Activated naive CD8-positive, alpha-beta T cell treated with anti-CD3 and anti-CD28 coated beads for 36 hours (primary cell): Measurements from ENCODE around the gene FATE1. TPM values are rescaled to one million over a fixed set of nuclear protein-coding genes. Genes with fewer than 3 reads are reported as not detected.

ENCODE experiments used
- DNase-seq: peaks from one replicate; pipeline ENCODE4 v3.0.0; 2021
- H3K27ac Mint-ChIP-seq: one replicate; pipeline ENCODE4 v1.8.0; 2022; ENCODE audit warnings: mild to moderate bottlenecking, moderate library complexity, mixed read lengths
- H3K27me3 Mint-ChIP-seq: one replicate; pipeline ENCODE4 v1.8.0; 2022; ENCODE audit warnings: mild to moderate bottlenecking, mixed read lengths
- H3K36me3 Mint-ChIP-seq: one replicate; pipeline ENCODE4 v1.8.0; 2021; ENCODE audit warnings: mild to moderate bottlenecking, mixed read lengths
- H3K4me1 Mint-ChIP-seq: one replicate; pipeline ENCODE4 v1.8.0; 2021; ENCODE audit warnings: mixed read lengths
- H3K4me3 Mint-ChIP-seq: one replicate; pipeline ENCODE4 v1.8.0; 2022; ENCODE audit warnings: mild to moderate bottlenecking, moderate library complexity, mixed read lengths
- H3K9me3 Mint-ChIP-seq: one replicate; pipeline ENCODE4 v1.8.0; 2022; ENCODE audit warnings: mixed read lengths
- total RNA-seq, 2 experiments: library from RNA; stranded (reverse); gene quantifications; one replicate each; pipeline ENCODE4 v1.2.3, GENCODE V29; 2021

The FATE1 gene
- total RNA-seq, 2 experiments from 2014 or later, result not detected

DNA sequence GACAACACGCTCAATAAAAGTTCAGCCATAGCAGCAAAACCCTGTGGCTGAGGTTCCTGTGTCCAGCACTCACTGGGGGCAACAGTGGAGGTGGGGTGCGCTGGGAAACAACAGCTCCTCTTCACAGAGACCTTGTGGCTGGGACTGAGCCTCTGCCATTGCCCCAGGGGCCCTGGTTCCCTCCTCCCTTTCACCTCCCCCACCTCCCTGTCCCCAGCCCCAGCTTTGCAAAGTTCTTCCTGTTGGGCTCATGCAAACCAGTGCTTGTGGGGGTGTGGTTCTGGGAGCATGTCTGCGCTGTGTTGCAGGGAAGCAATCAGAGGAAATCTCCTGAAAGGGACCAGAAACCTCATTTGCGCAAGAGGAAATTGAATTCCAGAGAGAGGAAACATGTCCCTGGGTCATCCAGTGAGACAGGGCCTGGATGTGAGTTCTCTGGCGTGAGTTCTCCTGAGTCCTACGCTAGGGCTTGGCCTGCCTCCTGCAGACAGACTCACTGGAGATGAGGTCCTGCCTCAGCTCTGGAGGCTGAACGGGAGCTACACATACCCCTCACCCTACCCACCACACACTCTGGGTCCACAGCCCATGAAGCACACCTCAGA lies 7.4 kb downstream of the FATE1 start:
- Mint-ChIP-seq H3K36me3 (no peaks in the 10 kb centered on the region), H3K27me3 (peaks cover 4% of the 10 kb centered on the region), H3K27ac (no peak overlapping the region), H3K9me3 (no peaks in the 10 kb centered on the region), H3K4me1 (no peaks in the 10 kb centered on the region), H3K4me3 (no peak overlapping the region)
- DNase-seq, result no peak

DNA sequence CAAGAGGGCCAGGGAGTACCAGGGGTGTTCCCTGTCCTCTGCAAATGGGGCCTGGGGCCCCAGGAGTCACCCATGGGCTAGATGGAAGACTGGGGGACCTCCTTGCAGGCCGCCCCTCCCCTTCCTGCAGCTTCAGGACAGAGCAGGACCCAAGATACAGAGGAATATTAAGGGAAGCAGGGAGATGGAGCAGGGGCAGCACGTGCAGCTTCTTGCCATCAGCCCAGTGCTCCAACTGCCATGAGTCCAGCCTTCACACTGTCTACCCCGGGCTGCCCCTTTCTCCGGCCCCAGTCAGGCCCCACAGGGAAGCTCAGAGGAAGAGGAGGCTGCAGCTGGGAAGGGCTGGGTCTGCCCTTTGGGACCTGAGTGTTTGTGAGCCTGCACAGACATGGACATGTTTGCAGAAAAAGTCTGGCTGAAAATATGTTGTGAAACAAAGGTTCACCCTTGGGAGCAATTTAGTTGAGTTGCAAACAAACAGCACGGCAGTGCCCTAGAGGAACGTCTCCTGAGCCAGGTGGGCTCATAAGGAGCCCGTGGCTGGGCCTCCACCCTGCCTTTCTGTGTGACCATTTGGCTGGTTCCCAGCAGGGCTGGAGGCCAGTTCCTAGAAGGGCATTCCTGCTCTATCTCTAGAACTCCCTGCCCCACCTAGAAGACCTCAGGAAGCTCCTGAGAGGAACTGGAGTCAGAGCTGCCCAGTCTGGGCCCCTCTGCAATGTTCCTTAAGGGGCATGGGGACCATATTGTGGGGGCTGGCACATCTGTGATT lies 8.9 kb downstream of the FATE1 start:
- H3K27me3 Mint-ChIP-seq, result peaks cover 4% of the 10 kb centered on the region
- H3K4me3 Mint-ChIP-seq, result no peak overlapping the region
- no peaks in the 10 kb centered on the region for H3K9me3 Mint-ChIP-seq
- no peak overlapping the region for H3K27ac Mint-ChIP-seq
- no peaks in the 10 kb centered on the region for H3K36me3 Mint-ChIP-seq
- no peak for DNase-seq
- no peaks in the 10 kb centered on the region for H3K4me1 Mint-ChIP-seq

DNA sequence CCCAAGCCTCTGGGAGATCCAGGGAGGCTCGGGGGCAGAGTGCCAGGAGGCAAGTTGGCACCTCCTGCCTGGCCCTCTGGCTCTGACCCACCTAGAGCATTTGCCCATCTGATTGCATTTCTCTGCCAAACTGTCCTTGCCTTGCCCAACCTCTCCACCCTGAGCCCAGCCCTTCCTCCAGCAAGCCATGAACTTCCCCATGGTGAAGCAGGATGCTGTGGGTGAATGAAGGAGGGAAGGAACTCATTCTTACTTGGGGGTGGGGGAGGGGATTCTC lies 9.4 kb downstream of the FATE1 start:
- no peak for DNase-seq
- no peaks in the 10 kb centered on the region for H3K9me3 Mint-ChIP-seq
- H3K4me3 Mint-ChIP-seq, result no peak overlapping the region
- H3K4me1 Mint-ChIP-seq, result no peaks in the 10 kb centered on the region
- no peaks in the 10 kb centered on the region for H3K36me3 Mint-ChIP-seq
- peaks cover 4% of the 10 kb centered on the region for H3K27me3 Mint-ChIP-seq
- no peak overlapping the region for H3K27ac Mint-ChIP-seq

DNA sequence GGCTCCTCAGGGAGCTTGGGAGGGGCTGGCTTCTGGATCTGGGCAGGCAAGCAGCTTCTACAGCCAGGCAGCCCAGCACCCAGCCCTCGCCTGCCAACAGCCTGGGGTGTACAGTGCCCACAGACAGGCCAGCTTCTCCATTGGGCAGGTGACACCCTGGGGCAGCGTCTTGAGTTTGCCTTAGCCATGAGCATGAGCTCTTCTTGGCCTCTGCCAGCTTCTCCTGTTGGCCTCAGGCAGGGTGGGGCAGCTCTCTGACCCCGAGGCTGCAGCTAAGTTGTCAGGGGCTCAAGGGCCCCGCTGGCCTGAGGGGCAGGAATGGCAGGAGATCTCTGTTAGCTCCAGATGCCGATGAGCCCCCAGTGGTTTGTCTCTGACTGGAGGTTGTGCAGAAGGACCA lies 10.9 kb downstream of the FATE1 start:
- Mint-ChIP-seq H3K36me3 (no peaks in the 10 kb centered on the region), H3K4me3 (no peak overlapping the region), H3K4me1 (no peaks in the 10 kb centered on the region), H3K27me3 (peaks cover 4% of the 10 kb centered on the region), H3K9me3 (no peaks in the 10 kb centered on the region), H3K27ac (no peak overlapping the region)
- DNase-seq, result no peak

DNA sequence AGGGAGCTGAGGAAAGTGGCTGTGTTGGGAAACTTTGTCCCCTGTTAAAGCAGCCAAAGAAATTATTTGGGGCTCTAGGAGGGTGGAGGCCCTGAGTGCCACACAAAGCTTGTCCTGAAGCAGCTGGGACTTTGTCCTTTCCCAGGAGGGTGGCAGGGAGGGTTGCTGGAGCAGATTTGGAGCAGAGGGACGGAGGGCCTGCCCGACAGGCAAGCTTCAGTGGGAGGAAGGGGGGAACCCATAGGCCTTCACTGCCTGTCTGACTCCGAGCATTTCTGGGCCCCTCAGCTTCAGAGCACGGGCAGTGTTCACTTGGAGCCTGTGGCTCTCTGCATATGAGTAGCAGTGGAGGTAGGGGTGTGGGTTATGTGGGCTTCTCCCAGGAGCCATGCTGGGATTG lies 11.5 kb downstream of the FATE1 start:
- peaks cover 4% of the 10 kb centered on the region for H3K27me3 Mint-ChIP-seq

DNA sequence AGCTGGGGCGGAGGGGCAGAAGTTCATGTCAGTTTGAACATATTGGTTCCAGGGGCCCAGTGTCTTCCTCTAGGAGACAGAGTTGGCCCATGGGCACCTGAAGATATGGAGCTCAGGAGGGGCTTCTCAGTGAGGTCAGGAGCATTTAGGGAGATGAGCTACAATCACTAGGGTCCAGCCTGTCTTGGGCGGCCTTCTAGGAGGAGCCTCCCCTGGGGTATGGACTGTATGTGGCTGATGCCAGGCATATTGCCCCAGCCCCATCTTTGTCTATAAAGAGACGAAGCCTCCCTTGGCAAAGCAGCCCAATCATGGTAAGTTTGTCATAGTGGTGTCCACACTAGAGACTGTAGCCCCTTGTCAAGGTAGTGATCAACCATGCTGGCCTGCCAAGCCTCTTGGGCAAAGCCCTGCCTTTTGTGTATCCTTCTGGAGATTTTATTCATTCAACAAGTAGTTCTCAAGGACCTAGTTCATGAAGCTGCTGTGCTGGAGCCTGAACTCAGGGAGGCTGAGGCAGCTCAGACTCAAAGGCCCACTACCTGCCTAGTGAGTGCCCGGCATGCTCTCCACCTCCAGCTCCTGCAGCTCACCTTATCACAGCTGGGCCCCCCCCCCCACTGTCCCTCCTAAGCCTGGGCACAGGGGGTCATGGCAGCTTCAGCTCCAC lies 13.4 kb downstream of the FATE1 start:
- Mint-ChIP-seq H3K9me3 (no peaks in the 10 kb centered on the region), H3K4me1 (no peaks in the 10 kb centered on the region), H3K27ac (no peak overlapping the region), H3K36me3 (no peaks in the 10 kb centered on the region), H3K4me3 (no peak overlapping the region), H3K27me3 (peaks cover 4% of the 10 kb centered on the region)
- DNase-seq, result no peak

More for the DNA sequence above, 11.5 kb downstream of the FATE1 start:
- no peak overlapping the region for H3K4me3 Mint-ChIP-seq
- H3K9me3 Mint-ChIP-seq, result no peaks in the 10 kb centered on the region
- no peak overlapping the region for H3K27ac Mint-ChIP-seq
- H3K4me1 Mint-ChIP-seq, result no peaks in the 10 kb centered on the region
- no peaks in the 10 kb centered on the region for H3K36me3 Mint-ChIP-seq
- DNase-seq, result no peak

DNA sequence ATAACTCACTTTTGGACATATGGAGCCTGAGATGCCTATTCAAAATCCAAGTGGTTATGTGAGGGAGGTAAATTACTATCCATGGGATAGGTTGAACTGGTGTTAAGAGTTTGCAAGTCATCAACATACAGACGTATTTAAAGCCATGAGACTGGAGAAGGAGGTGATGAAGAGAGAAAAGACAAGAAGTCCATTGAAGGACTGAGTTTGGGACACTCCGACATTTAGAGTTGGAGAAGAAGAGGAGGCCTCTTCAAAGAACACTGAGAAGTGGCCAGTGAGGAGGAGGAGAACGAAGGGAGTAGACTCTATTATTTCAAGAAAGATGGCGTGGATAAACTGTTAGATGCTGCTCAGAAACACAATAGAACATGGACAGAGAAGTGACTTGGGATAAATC lies 18.6 kb downstream of the FATE1 start, which contains the start of gene CNGA2:
Gene CNGA2, plus strand, starts transcription at position 301 of the 400 bp plus-strand sequence. CDS start 3,738 bp downstream, outside the sequence.
- no peak within 1 kb of the TSS for H3K27ac Mint-ChIP-seq
- H3K4me1 Mint-ChIP-seq, result no peaks in the 10 kb centered on the region
- H3K4me3 Mint-ChIP-seq, result no peak within 1 kb of the TSS
- no peaks in the 10 kb centered on the region for H3K36me3 Mint-ChIP-seq
- no peak for DNase-seq
- no peaks in the 10 kb centered on the region for H3K9me3 Mint-ChIP-seq
- peaks cover 4% of the 10 kb centered on the region for H3K27me3 Mint-ChIP-seq

DNA sequence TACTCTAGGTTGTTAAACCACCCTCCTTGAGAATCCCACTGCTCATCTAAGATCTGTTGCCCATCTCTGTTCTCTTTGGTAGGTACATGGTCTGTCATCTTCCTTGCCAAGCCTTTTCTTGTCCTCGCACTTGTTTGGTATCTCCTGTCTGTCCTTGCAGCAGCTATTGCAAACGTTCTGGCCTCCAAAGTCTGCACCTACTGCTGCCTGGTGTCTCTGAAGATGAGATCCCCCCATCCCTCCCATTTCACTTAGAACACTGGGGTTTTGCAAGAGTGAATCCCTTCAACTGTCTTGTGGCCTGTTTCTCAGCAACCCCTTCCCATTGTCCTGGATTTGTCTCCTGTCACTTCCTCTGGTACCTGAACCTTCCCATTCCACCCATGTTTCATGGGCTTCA lies 19.4 kb downstream of the FATE1 start:
- Mint-ChIP-seq H3K27ac (no peak overlapping the region), H3K4me1 (no peaks in the 10 kb centered on the region), H3K4me3 (no peak overlapping the region), H3K27me3 (peaks cover 4% of the 10 kb centered on the region), H3K36me3 (no peaks in the 10 kb centered on the region), H3K9me3 (no peaks in the 10 kb centered on the region)
- no peak for DNase-seq

DNA sequence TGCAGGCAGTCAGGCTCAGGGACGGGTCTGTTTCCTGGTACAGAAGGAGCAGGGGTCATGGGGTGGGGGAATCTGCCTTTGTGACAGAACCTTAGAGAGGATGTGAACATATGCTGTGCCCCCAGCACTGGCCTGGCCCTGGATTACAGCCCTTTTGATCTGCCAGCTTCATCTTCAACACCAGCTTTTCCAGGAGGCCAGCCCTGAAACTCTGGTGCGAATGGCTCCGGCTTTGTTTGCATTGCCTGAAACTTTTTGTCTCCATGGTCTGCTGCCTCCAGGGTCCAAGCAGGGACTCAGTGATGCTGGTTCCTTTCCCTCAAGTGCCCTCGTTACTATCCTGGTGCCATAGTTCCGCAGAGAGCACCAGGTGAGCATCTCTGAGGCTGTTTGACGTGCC lies 20.9 kb downstream of the FATE1 start:
- no peak for DNase-seq
- Mint-ChIP-seq H3K27ac (no peak overlapping the region), H3K27me3 (peaks cover 4% of the 10 kb centered on the region), H3K36me3 (no peaks in the 10 kb centered on the region), H3K9me3 (no peaks in the 10 kb centered on the region), H3K4me3 (no peak overlapping the region), H3K4me1 (no peaks in the 10 kb centered on the region)

DNA sequence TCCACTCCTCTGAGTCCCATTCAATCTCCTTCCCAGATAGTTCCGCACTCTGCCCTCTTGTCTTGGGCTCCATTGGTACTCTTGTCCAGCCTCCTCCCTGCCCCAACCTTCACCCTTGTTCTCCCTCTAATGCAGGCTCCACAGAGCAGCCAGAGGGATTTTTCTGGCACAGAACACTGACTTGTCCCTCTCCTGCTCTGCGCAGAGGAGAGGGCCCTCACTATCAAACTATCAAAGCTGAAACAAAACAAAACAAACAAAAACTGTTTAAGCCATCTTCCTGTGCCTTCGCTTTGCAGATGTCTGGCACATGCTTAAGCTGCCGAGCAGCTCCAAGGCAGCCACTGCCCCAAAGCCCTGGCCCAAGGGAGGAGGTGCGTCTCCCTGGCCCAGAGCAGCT lies 21.7 kb downstream of the FATE1 start:
- H3K9me3 Mint-ChIP-seq, result no peaks in the 10 kb centered on the region
- H3K4me3 Mint-ChIP-seq, result no peak overlapping the region
- H3K27me3 Mint-ChIP-seq, result peaks cover 3% of the 10 kb centered on the region
- DNase-seq, result no peak
- H3K36me3 Mint-ChIP-seq, result no peaks in the 10 kb centered on the region
- H3K27ac Mint-ChIP-seq, result no peak overlapping the region
- no peaks in the 10 kb centered on the region for H3K4me1 Mint-ChIP-seq

DNA sequence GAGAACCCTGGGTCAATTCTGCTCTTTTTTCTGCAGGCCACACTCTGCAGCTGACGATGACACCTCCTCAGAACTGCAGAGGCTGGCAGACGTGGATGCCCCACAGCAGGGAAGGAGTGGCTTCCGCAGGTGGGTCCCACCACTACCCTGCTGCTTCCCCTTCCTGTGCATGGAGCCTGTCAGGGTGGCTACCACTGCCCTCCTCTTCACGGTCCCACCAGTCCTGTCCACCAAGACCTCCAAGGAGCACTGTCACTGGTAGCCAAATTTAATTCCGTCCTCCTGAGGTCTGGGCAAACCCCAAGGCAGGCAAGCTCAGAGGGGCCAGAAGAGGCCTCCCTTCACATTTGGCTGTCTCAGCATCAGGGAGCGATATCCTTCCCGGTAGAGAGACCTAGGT lies 22.9 kb downstream of the FATE1 start:
- H3K27me3 Mint-ChIP-seq, result no peaks in the 10 kb centered on the region

DNA sequence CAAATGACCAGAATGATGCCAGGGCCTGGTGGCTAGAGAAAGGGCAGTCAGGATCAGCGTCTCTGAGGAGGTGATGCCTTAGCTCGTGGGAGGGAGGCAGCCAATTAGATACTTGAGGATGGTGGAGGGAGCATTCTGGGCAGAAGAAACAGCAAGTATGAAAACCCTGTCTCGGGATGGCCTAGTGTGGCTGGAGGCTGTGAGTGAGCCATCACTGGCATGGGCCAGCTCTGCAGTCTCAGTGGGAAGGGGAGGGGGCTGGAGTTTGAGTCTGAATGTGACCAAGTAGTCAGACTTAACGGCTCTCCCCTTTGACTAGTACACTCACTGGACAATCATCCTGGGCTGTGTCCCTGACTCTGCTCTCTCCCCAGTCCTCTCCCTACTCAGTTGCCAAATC lies 25.8 kb downstream of the FATE1 start:
- no peak overlapping the region for H3K4me3 Mint-ChIP-seq
- H3K27ac Mint-ChIP-seq, result no peak overlapping the region
- no peaks in the 10 kb centered on the region for H3K9me3 Mint-ChIP-seq
- H3K4me1 Mint-ChIP-seq, result no peaks in the 10 kb centered on the region
- H3K36me3 Mint-ChIP-seq, result no peaks in the 10 kb centered on the region
- H3K27me3 Mint-ChIP-seq, result no peaks in the 10 kb centered on the region
- no peak for DNase-seq

More for the DNA sequence above, 22.9 kb downstream of the FATE1 start:
- Mint-ChIP-seq H3K4me1 (no peaks in the 10 kb centered on the region), H3K36me3 (no peaks in the 10 kb centered on the region), H3K9me3 (no peaks in the 10 kb centered on the region), H3K4me3 (no peak overlapping the region), H3K27ac (no peak overlapping the region)
- DNase-seq, result no peak

DNA sequence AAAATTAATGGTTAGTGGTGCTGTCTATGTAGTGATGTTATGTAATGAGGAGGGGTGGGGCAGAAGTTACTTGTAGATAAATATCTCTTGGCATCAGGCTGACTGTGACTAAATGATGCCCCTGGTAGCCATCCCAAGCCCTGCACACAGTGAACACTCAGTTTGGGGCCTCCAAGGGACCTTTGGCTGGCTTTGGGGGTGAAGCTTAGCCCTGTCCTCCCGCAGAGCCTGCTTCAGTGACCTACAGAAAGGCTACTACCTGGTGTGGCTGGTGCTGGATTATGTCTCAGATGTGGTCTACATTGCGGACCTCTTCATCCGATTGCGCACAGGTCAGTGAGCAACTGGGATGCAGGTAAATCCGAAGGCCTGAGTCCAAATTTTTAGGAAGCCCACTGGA lies 26.5 kb downstream of the FATE1 start:
- Mint-ChIP-seq H3K27ac (no peak overlapping the region), H3K9me3 (no peaks in the 10 kb centered on the region), H3K4me3 (no peak overlapping the region), H3K36me3 (no peaks in the 10 kb centered on the region), H3K27me3 (no peaks in the 10 kb centered on the region), H3K4me1 (no peaks in the 10 kb centered on the region)
- no peak for DNase-seq

DNA sequence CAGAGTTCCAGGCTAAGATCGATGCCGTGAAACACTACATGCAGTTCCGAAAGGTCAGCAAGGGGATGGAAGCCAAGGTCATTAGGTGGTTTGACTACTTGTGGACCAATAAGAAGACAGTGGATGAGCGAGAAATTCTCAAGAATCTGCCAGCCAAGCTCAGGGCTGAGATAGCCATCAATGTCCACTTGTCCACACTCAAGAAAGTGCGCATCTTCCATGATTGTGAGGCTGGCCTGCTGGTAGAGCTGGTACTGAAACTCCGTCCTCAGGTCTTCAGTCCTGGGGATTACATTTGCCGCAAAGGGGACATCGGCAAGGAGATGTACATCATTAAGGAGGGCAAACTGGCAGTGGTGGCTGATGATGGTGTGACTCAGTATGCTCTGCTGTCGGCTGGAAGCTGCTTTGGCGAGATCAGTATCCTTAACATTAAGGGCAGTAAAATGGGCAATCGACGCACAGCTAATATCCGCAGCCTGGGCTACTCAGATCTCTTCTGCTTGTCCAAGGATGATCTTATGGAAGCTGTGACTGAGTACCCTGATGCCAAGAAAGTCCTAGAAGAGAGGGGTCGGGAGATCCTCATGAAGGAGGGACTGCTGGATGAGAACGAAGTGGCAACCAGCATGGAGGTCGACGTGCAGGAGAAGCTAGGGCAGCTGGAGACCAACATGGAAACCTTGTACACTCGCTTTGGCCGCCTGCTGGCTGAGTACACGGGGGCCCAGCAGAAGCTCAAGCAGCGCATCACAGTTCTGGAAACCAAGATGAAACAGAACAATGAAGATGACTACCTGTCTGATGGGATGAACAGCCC lies 28.0 kb downstream of the FATE1 start:
- Mint-ChIP-seq H3K9me3 (no peaks in the 10 kb centered on the region), H3K27ac (no peak overlapping the region), H3K36me3 (no peaks in the 10 kb centered on the region), H3K4me3 (no peak overlapping the region), H3K4me1 (no peaks in the 10 kb centered on the region), H3K27me3 (no peaks in the 10 kb centered on the region)
- DNase-seq, result no peak

DNA sequence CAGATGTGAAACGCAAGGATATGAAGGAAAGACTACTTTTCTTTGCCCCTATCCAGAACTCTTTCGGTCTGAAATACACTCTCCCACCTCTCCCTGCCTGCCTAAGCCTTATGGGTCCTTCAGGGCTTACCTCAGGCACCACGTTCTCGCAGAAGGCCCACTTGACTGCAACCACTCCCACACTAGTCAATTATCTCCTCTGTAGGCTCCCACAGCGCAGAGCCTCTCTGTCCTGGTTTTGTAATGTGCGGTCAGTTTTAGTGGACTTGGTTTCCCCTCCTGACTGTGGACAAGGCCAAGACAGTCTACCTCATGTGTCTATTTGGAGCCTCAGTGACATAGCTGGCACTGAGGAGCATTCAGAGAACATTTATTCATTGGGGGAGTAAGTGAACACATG lies 29.8 kb downstream of the FATE1 start:
- Mint-ChIP-seq H3K27ac (no peak overlapping the region), H3K9me3 (no peaks in the 10 kb centered on the region), H3K27me3 (no peaks in the 10 kb centered on the region), H3K4me1 (no peaks in the 10 kb centered on the region), H3K4me3 (no peak overlapping the region), H3K36me3 (no peaks in the 10 kb centered on the region)
- DNase-seq, result no peak
